Type B pancreatic cell (in vitro differentiated cells): ENCODE results near the gene BMP2. TPM values are rescaled to one million over a fixed set of nuclear protein-coding genes. Genes with fewer than 3 reads are reported as not detected.

Experiments used
- DNase-seq: peaks from one replicate; pipeline ENCODE4 v3.0.0; 2021; ENCODE audit warnings: mixed read lengths; ENCODE audit not compliant: unreplicated experiment; ENCODE audit errors: extremely low spot score
- H3K27ac Mint-ChIP-seq: 2 replicates; pipeline ENCODE4 v1.8.0; 2021; ENCODE audit warnings: mild to moderate bottlenecking, mixed read lengths
- H3K27me3 Mint-ChIP-seq: 2 replicates; pipeline ENCODE4 v1.8.0; 2021; ENCODE audit warnings: mixed read lengths
- H3K36me3 Mint-ChIP-seq: 2 replicates; pipeline ENCODE4 v1.8.0; 2021; ENCODE audit warnings: mixed read lengths
- H3K4me1 Mint-ChIP-seq: one replicate; pipeline ENCODE4 v1.8.0; 2021; ENCODE audit warnings: mixed read lengths; ENCODE audit not compliant: unreplicated experiment
- H3K4me3 Mint-ChIP-seq: 2 replicates; pipeline ENCODE4 v1.8.0; 2021; ENCODE audit warnings: mild to moderate bottlenecking, mixed read lengths
- H3K9me3 Mint-ChIP-seq: 2 replicates; pipeline ENCODE4 v1.8.0; 2021; ENCODE audit warnings: mixed read lengths
- CTCF ChIP-seq: fragments of 200-600 bp; sonication (generic); conservative IDR thresholded peaks from 2 replicates; pipeline ENCODE4 v1.5.0; 2021; ENCODE audit warnings: antibody characterized with exemption, mild to moderate bottlenecking
- total RNA-seq: library from RNA; stranded (reverse); gene quantifications from 2 replicates; pipeline ENCODE4 v1.2.1, GENCODE V29; 2021; ENCODE audit warnings: low replicate concordance

The BMP2 gene
- total RNA-seq, 1 donor from 2014 or later: 12.8 TPM

- peak overlapping the region; percentile 86 for H3K4me3 Mint-ChIP-seq
- peak overlapping the region; percentile 62 for H3K27ac Mint-ChIP-seq
- H3K27me3 Mint-ChIP-seq: peaks cover 61% of the 10 kb centered on the region
- H3K36me3 Mint-ChIP-seq: peaks cover 6% of the 10 kb centered on the region
- peaks cover 30% of the 10 kb centered on the region for H3K4me1 Mint-ChIP-seq
- no peaks in the 10 kb centered on the region for H3K9me3 Mint-ChIP-seq
- no peak for TF ChIP-seq CTCF
- no peak for DNase-seq
These were observed 998 bp downstream of the BMP2 start for GRCh38 chr20:6768228-6769140.

GRCh38 chr20:6769903-6770785 lies 2.7 kb downstream of the BMP2 start:
- peaks cover 30% of the 10 kb centered on the region for H3K4me1 Mint-ChIP-seq
- TF ChIP-seq CTCF: no peak
- peak overlapping the region; percentile 62 for H3K27ac Mint-ChIP-seq
- peaks cover 55% of the 10 kb centered on the region for H3K27me3 Mint-ChIP-seq
- peak overlapping the region; percentile 86 for H3K4me3 Mint-ChIP-seq
- H3K36me3 Mint-ChIP-seq: peaks cover 6% of the 10 kb centered on the region
- no peaks in the 10 kb centered on the region for H3K9me3 Mint-ChIP-seq
- peak; percentile 70 for DNase-seq

GRCh38 chr20:6770786-6771100 lies 3.3 kb downstream of the BMP2 start:
- no peak for TF ChIP-seq CTCF
- Mint-ChIP-seq H3K9me3 (no peaks in the 10 kb centered on the region), H3K27me3 (peaks cover 49% of the 10 kb centered on the region)

GRCh38 chr20:6780433-6781190 lies 13.1 kb downstream of the BMP2 start:
- H3K36me3 Mint-ChIP-seq: peaks cover 8% of the 10 kb centered on the region
- DNase-seq: no peak
- H3K4me1 Mint-ChIP-seq: peaks cover 12% of the 10 kb centered on the region
- H3K4me3 Mint-ChIP-seq: no peak overlapping the region
- peaks cover 2% of the 10 kb centered on the region for H3K27me3 Mint-ChIP-seq
- H3K9me3 Mint-ChIP-seq: no peaks in the 10 kb centered on the region
- H3K27ac Mint-ChIP-seq: no peak overlapping the region
- TF ChIP-seq CTCF: no peak

More at GRCh38 chr20:6770786-6771100, 3.3 kb downstream of the BMP2 start:
- Mint-ChIP-seq H3K27ac (peak overlapping the region; percentile 25), H3K4me1 (peaks cover 24% of the 10 kb centered on the region), H3K4me3 (peak overlapping the region; percentile 86), H3K36me3 (peaks cover 10% of the 10 kb centered on the region)
- no peak for DNase-seq

GRCh38 chr20:6783752-6784151 lies 16.3 kb downstream of the BMP2 start:
- Mint-ChIP-seq H3K27ac (no peak overlapping the region), H3K27me3 (peaks cover 8% of the 10 kb centered on the region), H3K4me3 (no peak overlapping the region), H3K9me3 (no peaks in the 10 kb centered on the region), H3K4me1 (peaks cover 12% of the 10 kb centered on the region), H3K36me3 (no peaks in the 10 kb centered on the region)
- no peak for DNase-seq
- TF ChIP-seq CTCF: no peak
